ENCODE results near the gene SF3B1.
"Not testable (repeated sequence)": the region's sequence is repeated elsewhere in the genome, so short reads cannot be mapped to it uniquely, and the experiment has no call there.

The SF3B1 gene

GRCh38 chr2:197434541-197435513 is at the start of gene SF3B1:
Gene SF3B1 (minus strand): TSS chr2:197435028. CDS start chr2:197434999, 29 bp downstream.
- DNase-seq (ENCODE audit: low read depth in 1 of 2, low spot score in 1 of 2): peak; percentile 98 to 99

- not testable (repeated sequence) for DNase-seq (ENCODE audit: low read depth in 1 of 2, low spot score in 1 of 2)
These were observed 49.4 kb upstream of the SF3B1 start for GRCh38 chr2:197484248-197484647.

GRCh38 chr2:197480165-197481036 is 45.6 kb upstream of the SF3B1 start:
- no peak for DNase-seq (ENCODE audit: low read depth in 1 of 2, low spot score in 1 of 2)

- no peak for DNase-seq (ENCODE audit: low read depth in 1 of 2, low spot score in 1 of 2)
These were observed 43.0 kb upstream of the SF3B1 start for GRCh38 chr2:197477797-197478196.

- DNase-seq (ENCODE audit: low read depth in 1 of 2, low spot score in 1 of 2): no peak
These were observed 37.3 kb upstream of the SF3B1 start for GRCh38 chr2:197472166-197472565.

GRCh38 chr2:197464175-197464574 is 29.3 kb upstream of the SF3B1 start:
- DNase-seq (ENCODE audit: low read depth in 1 of 2, low spot score in 1 of 2): no peak

- no peak for DNase-seq (ENCODE audit: low read depth in 1 of 2, low spot score in 1 of 2)
These were observed 26.2 kb upstream of the SF3B1 start for GRCh38 chr2:197461057-197461456.

GRCh38 chr2:197460649-197461048 is 25.8 kb upstream of the SF3B1 start:
- DNase-seq (ENCODE audit: low read depth in 1 of 2, low spot score in 1 of 2): no peak

GRCh38 chr2:197455428-197455827 is 20.6 kb upstream of the SF3B1 start:
- DNase-seq (ENCODE audit: low read depth in 1 of 2, low spot score in 1 of 2): no peak

- DNase-seq (ENCODE audit: low read depth in 1 of 2, low spot score in 1 of 2): no peak
These were observed 20.1 kb upstream of the SF3B1 start for GRCh38 chr2:197454923-197455322.

- DNase-seq (ENCODE audit: low read depth in 1 of 2, low spot score in 1 of 2): no peak
These were observed 19.1 kb upstream of the SF3B1 start for GRCh38 chr2:197453914-197454398.

GRCh38 chr2:197453123-197453913 is 18.5 kb upstream of the SF3B1 start, which contains the start of gene COQ10B:
Gene COQ10B (plus strand): TSS chr2:197453552. CDS start chr2:197453561, 9 bp downstream.
- peak; percentile 92 to 98 for DNase-seq (ENCODE audit: low read depth in 1 of 2, low spot score in 1 of 2)

GRCh38 chr2:197452754-197453122 is 17.9 kb upstream of the SF3B1 start:
- DNase-seq (ENCODE audit: low read depth in 1 of 2, low spot score in 1 of 2): no peak

GRCh38 chr2:197450935-197451358 is 16.1 kb upstream of the SF3B1 start:
- not testable (repeated sequence) for DNase-seq (ENCODE audit: low read depth in 1 of 2, low spot score in 1 of 2)

- DNase-seq (ENCODE audit: low read depth in 1 of 2, low spot score in 1 of 2): no peak
These were observed 15.6 kb upstream of the SF3B1 start for GRCh38 chr2:197450465-197450864.

GRCh38 chr2:197446844-197447243 is 12.0 kb upstream of the SF3B1 start:
- DNase-seq (ENCODE audit: low read depth in 1 of 2, low spot score in 1 of 2): no peak

GRCh38 chr2:197445746-197446145 is 10.9 kb upstream of the SF3B1 start:
- no peak for DNase-seq (ENCODE audit: low read depth in 1 of 2, low spot score in 1 of 2)

GRCh38 chr2:197442857-197443256 is 8.0 kb upstream of the SF3B1 start:
- no peak for DNase-seq (ENCODE audit: low read depth in 1 of 2, low spot score in 1 of 2)

- no peak for DNase-seq (ENCODE audit: low read depth in 1 of 2, low spot score in 1 of 2)
These were observed 2.6 kb upstream of the SF3B1 start for GRCh38 chr2:197437380-197437779.

GRCh38 chr2:197435598-197436420 is 981 bp upstream of the SF3B1 start:
- DNase-seq (ENCODE audit: low read depth in 1 of 2, low spot score in 1 of 2): no peak

All from activated T-helper 1 cell treated with anti-CD3 and anti-CD28 coated beads, Interleukin-2, amount 50 U/mL, for 16 hours (primary cell).